Fibroblast of the aortic adventitia (primary cell): ENCODE measurements around the gene MPPE1. TPM values are rescaled to one million over a fixed set of nuclear protein-coding genes. Genes with fewer than 3 reads are reported as not detected.
A peak's percentile ranks its signal among the peaks of the same experiment; 100 is the strongest.
"Not testable (repeated sequence)": the region's sequence is repeated elsewhere in the genome, so short reads cannot be mapped to it uniquely, and the experiment has no call there.

Experiments
- DNase-seq: peaks from one replicate; pipeline ENCODE4 v3.0.0-alpha.2; 2010; ENCODE audit warnings: low read depth
- H3K4me3 ChIP-seq: 2 replicates; pipeline ENCODE4 v1.5.1; 2011; ENCODE audit warnings: low read depth, mild to moderate bottlenecking, control low read depth, low read length, moderate library complexity
- CTCF ChIP-seq: IDR thresholded peaks from 2 replicates; pipeline ENCODE4 v1.5.1; 2011; ENCODE audit warnings: mild to moderate bottlenecking, low read length, control low read depth, inconsistent platforms; ENCODE audit not compliant: insufficient read depth
- total RNA-seq: library from RNA; depleted of rRNA; stranded (reverse); fragments of >200 nt; gene quantifications from 2 replicates; pipeline ENCODE4 v1.2.3, GENCODE V29; 2012; ENCODE audit warnings: low replicate concordance

The MPPE1 gene
- total RNA-seq, 1 donor = 24.0 TPM

GRCh38 chr18:11923450-11923849 is 15.3 kb upstream of the MPPE1 start:
- H3K4me3 ChIP-seq = no peak overlapping the region
- no peak for TF ChIP-seq CTCF
- no peak for DNase-seq

GRCh38 chr18:11919522-11919921 is 11.4 kb upstream of the MPPE1 start:
- DNase-seq, H3K4me3 ChIP-seq: not testable (repeated sequence)

GRCh38 chr18:11916880-11917279 is 8.8 kb upstream of the MPPE1 start:
- not testable (repeated sequence) for DNase-seq, H3K4me3 ChIP-seq

- TF ChIP-seq CTCF = no peak
- DNase-seq = peak; percentile 45
- H3K4me3 ChIP-seq = no peak overlapping the region
Observed at GRCh38 chr18:11909591-11910026, 1.5 kb upstream of the MPPE1 start.

- peak; percentile 32 for DNase-seq
- no peak for TF ChIP-seq CTCF
- H3K4me3 ChIP-seq = peak overlapping the region; percentile 88
Observed at GRCh38 chr18:11909061-11909455, 941 bp upstream of the MPPE1 start.

GRCh38 chr18:11906926-11907874 is 917 bp downstream of the MPPE1 start:
- TF ChIP-seq CTCF = no peak
- no peak for DNase-seq
- peak overlapping the region; percentile 88 for H3K4me3 ChIP-seq

- no peak for DNase-seq
- no peak for TF ChIP-seq CTCF
- H3K4me3 ChIP-seq = no peak overlapping the region
Observed at GRCh38 chr18:11906176-11906575, 1.9 kb downstream of the MPPE1 start.

- H3K4me3 ChIP-seq = no peak overlapping the region
- no peak for DNase-seq
- no peak for TF ChIP-seq CTCF
Observed at GRCh38 chr18:11905613-11906012, 2.5 kb downstream of the MPPE1 start.
